Fibroblast of skin of right biceps (primary cell): ENCODE measurements around the gene SNHG17.

Source experiments
- DNase-seq: peaks from one replicate; pipeline ENCODE4 v3.0.0-alpha.2; 2013

SNHG17 gene

GRCh38 chr20:38372806-38373205, 62.3 kb downstream of the SNHG17 start:
- DNase-seq: no peak
